A549 treated with RU486 at 1 μM for 4 hours (cell line): Measurements from ENCODE around the gene CCDC187. TPM values are rescaled to one million over a fixed set of nuclear protein-coding genes. Genes with fewer than 3 reads are reported as not detected.

Experiments used
- total RNA-seq: library from RNA; stranded (reverse); fragments of 200-300 nt; extraction: Qiagen RNA extraction; gene quantifications from 5 replicates; pipeline ENCODE4 v1.2.3, GENCODE V29; 2022; ENCODE audit warnings: low read depth

The CCDC187 gene
- total RNA-seq: 0.01 to 0.03 TPM (median 0.01 TPM) in 3 of 5 replicates, not detected in the others

DNA sequence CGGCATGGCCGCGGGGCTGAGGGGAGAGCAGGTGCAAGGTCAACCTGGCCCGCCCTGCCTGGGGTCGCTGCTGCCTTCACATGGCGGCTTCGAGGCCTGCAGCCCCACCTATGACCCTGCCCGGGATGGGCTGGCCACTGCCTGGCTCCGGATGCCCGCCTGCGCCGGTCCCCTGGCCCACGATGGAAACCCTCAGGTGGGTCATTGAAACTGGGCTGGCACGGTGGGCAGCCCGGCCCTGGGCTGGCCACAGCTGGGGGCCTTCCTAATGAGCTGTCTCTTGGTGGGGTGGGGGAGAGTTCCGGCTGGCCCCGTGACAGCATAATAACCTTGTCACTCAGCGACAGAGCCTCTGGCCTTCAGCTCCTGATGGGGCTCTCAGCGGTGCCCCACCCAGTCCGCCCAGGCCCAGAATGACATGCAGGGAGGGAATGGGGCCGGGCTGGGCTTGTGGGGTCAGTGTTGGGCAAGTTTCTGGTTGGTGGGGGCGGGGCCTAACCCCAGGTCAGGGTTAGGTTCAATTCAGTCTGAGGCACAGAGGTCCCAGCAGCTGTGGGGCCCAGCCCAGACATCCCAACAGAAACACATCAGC lies at the start of gene CCDC187:
TSS of gene CCDC187 (minus strand) at position 270 of the 592 bp plus-strand sequence. CDS start at position 6, 264 bp downstream.

DNA sequence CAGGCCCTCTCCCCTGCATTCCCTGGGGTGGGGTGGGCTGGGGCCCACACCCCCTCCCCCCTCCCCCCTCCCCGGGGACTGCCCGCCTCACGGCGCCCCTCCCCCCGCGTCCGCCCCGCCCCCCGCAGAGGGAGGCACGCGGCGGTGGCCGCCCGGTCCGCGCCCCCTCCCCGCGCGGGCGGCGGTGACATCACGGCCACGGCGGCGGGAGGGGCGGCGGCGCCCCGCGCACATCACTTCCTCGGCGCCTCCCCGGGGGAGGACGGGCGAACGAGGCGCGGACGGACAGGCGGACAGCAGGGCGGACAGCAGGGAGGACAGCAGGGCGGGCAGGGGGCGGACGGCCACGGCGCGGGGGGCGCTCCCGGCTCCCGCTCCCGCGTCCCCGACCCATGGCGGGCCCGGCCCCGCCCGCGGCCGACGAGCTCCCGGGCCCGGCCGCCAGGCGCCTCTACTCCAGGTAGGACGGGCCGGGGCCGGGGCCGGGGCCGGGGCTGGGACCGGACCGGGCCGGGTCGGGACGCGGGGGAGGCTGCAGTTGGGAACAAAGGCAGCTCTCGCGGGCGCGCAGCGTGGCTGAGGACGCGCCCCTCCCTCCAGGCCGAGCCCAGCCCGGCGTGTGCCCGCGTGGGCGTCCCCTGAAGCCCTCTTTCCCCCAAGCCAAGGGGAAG lies 23.5 kb upstream of the CCDC187 start, which contains the start of gene GPSM1:
TSS of gene GPSM1 (plus strand) at position 236 of the 671 bp plus-strand sequence. CDS start at position 393, 157 bp downstream.

DNA sequence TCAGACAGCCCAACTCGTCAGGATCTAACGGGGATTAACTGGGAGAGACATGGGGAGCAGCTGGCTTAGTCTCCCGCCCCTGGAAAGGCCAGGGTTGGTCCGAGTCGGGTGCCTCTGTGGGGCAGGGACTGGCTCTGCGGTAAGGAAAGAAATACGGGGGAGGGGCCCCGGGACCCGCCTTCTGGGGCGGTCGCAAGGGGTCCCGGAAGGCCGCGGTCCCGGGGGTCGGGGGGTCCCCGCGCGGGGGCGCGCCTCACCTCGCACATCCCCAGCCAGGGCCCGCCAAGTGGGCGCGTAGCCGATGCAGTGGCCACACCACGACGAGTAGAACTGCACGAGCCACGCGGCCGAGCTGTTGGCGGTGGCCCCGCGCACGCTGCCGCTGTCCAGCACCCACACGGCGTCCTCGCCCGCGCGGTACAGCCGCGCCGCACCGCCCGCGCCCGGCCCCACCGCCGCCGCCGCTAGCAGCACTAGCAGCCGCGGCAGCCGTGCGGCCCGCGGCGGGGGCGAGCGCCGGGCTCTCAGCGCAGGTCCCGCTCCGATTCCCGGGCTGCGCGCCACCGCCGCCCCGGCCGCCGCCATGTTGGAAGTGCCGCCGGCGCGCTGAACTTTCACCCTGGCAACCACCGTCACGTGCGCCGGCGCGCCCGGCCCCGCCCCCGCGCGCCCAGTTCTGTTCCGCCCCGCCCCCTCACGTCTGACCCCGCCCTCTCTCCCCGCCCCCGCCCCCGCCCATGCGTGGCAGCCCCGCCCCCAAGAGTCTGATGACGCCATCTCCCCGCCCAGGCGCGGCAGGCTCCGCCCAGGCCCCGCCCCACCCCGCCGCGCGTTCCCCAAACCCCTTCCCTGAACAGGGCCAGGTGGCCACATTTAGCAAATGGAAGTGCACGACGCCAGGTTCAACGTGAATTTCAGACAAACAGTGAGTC lies 58.4 kb downstream of the CCDC187 start, which contains the start of gene QSOX2:
TSS of gene QSOX2 (minus strand) at position 594 of the 932 bp plus-strand sequence. CDS start at position 585, 9 bp downstream.

DNA sequence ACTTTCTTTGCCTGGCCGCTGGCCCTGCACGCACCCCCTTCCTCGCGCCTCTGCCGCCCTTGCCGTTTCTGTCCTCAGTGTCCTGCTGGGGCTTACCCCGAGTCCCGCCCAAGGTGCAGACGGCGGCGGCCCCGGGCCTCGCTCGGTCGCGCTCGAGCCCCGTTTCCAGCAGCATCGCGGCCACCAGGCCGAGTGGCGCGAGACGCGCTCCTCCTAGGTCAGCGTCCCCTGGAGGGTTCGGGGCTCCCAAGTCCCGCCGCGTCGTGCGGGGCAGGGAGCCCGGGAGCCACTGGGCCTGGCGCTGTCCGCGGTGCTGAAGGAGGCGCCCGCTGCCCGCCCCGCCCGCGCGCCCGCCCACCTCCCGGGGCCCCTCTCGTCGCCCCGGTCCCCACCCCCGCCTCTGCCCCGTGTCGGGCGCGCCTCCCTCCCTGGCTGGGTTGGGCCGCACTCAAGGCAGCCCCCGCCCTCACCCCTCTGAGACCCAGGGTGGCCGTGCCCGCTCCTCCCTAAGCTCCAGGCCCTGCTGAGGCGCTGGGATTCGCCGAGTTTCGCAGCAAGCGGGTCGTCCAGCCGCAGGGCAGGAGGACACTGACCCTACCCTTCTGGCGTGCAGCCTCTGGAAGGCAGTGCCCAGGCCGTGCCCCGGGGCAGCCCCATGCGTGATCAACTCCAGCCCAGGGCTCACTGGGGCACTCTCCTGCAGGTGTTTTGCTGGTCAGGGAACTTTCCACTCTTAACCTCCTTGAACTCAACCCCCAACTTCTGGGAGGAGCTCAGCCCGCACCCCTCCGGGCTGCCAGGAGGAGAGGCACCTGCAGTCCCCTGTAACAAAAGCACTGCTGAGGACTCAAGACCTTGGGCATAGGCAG lies 98.8 kb downstream of the CCDC187 start, which contains the start of gene LHX3:
TSS of gene LHX3 (minus strand) at position 291 of the 869 bp plus-strand sequence. CDS start at position 175, 116 bp downstream.

Other genes starting within 250 kb of the CCDC187 start
- 21.4 to 31.4 TPM (median 30.0 TPM) in 5 replicates for gene NACC2, start 208.8 kb downstream of the CCDC187 start, total RNA-seq
- 32.6 to 51.5 TPM (median 44.6 TPM) in 5 replicates for gene TMEM250, start 185.2 kb downstream of the CCDC187 start, total RNA-seq
- gene LHX3, start 99.0 kb downstream of the CCDC187 start, total RNA-seq: 0.07 to 0.14 TPM (median 0.11 TPM) in 4 of 5 replicates, not detected in the other
- 24.9 to 31.0 TPM (median 28.7 TPM) in 5 replicates for gene QSOX2, start 58.3 kb downstream of the CCDC187 start, total RNA-seq
- 8.4 to 13.6 TPM (median 10.7 TPM) in 5 replicates for gene GPSM1, start 23.4 kb upstream of the CCDC187 start, total RNA-seq
- 23.0 to 44.2 TPM (median 39.4 TPM) in 5 replicates for gene DNLZ, start 59.6 kb upstream of the CCDC187 start, total RNA-seq
- gene CARD9, start 69.6 kb upstream of the CCDC187 start, total RNA-seq: 0.42 to 1.9 TPM (median 0.95 TPM) in 5 replicates
- 11.4 to 14.3 TPM (median 13.5 TPM) in 5 replicates for gene SNAPC4, start 96.1 kb upstream of the CCDC187 start, total RNA-seq
- 65.7 to 78.4 TPM (median 75.3 TPM) in 5 replicates for gene ENTR1, start 106.5 kb upstream of the CCDC187 start, total RNA-seq
- 70.4 to 109 TPM (median 79.7 TPM) in 5 replicates for gene PMPCA, start 106.6 kb upstream of the CCDC187 start, total RNA-seq
- 11.7 to 21.4 TPM (median 19.0 TPM) in 5 replicates for gene INPP5E, start 135.8 kb upstream of the CCDC187 start, total RNA-seq
- gene SEC16A, start 178.9 kb upstream of the CCDC187 start, total RNA-seq: 49.9 to 62.1 TPM (median 59.2 TPM) in 5 replicates
- gene NOTCH1, start 242.0 kb upstream of the CCDC187 start, total RNA-seq: 7.0 to 13.1 TPM (median 10.8 TPM) in 5 replicates